Measurements from ENCODE around the gene ZNF621.

- no peak for TF ChIP-seq CTCF (optimal IDR thresholded peaks at IDR 0.05 in 1 of 3, IDR thresholded peaks at IDR 0.05 in 1 of 3, conservative IDR thresholded peaks at IDR 0.05 in 1 of 3; ENCODE audit: extremely low read depth in 1 of 3, insufficient read depth in 2 of 3, low read length in 3 of 3)
- TF ChIP-seq EZH2 (IDR thresholded peaks at IDR 0.05; ENCODE audit: low read length) = no peak
Measured at GRCh38 chr3:40582401-40583027, 57.8 kb downstream of the ZNF621 start.
